ENCODE data around the gene CDK19. TPM values are rescaled to one million over a fixed set of nuclear protein-coding genes. Genes with fewer than 3 reads are reported as not detected.

Gene CDK19
- total RNA-seq, 1 experiment from 2014 or later = 11.7 TPM

DNA sequence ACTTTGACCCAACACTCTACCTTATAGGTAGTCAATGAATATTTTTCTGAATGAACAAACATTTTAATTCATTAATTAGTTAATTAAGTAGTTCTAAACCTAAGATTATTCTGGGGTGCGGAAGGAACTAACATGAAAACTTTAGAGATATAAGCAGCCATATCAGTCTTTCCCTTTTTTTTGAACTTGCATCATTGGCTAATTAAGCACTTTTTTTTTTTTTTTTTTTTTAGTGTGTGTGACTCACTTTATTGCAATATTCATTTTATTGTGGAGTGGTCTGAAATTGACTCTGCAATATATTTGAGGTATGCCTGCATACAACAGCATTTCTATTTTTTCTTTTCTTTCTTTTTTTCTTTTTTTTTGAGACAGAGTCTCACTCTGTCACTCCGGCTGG lies 37.5 kb upstream of the CDK19 start:
- no peak overlapping the region for H3K4me3 Mint-ChIP-seq
- no peaks in the 10 kb centered on the region for H3K4me1 Mint-ChIP-seq
- POLR2A ChIA-PET = interaction anchor here (0.7 kb wide), 1 partner anchor 58 kb away, joined by 7 read pairs; no protein-coding TSS in a partner anchor
- ATAC-seq (no peak), DNase-seq (ENCODE audit: low spot score) (no peak)
- no peaks in the 10 kb centered on the region for H3K9me3 Mint-ChIP-seq
- no peak overlapping the region for H3K27ac Mint-ChIP-seq
- H3K27me3 Mint-ChIP-seq (ENCODE audit: low read depth) = no peaks in the 10 kb centered on the region; the same call in 1 of the 2 replicates
- TF ChIP-seq ZNF263 (CRISPR knock-in tag; IDR thresholded peaks at IDR 0.05; ENCODE audit: low read depth) (no peak), SMAD3 (CRISPR knock-in tag; IDR thresholded peaks at IDR 0.05; ENCODE audit: borderline replicate concordance) (no peak), FOXP1 (CRISPR knock-in tag; IDR thresholded peaks at IDR 0.05; ENCODE audit: borderline replicate concordance) (no peak), ESRRA (CRISPR knock-in tag; IDR thresholded peaks at IDR 0.05; ENCODE audit: borderline replicate concordance) (no peak), GABPB1 (CRISPR knock-in tag; IDR thresholded peaks at IDR 0.05) (no peak), SMAD4 (CRISPR knock-in tag; IDR thresholded peaks at IDR 0.05) (no peak), ETV6 (CRISPR knock-in tag; IDR thresholded peaks at IDR 0.05) (no peak)
- TF ChIP-seq, protein P1, sequence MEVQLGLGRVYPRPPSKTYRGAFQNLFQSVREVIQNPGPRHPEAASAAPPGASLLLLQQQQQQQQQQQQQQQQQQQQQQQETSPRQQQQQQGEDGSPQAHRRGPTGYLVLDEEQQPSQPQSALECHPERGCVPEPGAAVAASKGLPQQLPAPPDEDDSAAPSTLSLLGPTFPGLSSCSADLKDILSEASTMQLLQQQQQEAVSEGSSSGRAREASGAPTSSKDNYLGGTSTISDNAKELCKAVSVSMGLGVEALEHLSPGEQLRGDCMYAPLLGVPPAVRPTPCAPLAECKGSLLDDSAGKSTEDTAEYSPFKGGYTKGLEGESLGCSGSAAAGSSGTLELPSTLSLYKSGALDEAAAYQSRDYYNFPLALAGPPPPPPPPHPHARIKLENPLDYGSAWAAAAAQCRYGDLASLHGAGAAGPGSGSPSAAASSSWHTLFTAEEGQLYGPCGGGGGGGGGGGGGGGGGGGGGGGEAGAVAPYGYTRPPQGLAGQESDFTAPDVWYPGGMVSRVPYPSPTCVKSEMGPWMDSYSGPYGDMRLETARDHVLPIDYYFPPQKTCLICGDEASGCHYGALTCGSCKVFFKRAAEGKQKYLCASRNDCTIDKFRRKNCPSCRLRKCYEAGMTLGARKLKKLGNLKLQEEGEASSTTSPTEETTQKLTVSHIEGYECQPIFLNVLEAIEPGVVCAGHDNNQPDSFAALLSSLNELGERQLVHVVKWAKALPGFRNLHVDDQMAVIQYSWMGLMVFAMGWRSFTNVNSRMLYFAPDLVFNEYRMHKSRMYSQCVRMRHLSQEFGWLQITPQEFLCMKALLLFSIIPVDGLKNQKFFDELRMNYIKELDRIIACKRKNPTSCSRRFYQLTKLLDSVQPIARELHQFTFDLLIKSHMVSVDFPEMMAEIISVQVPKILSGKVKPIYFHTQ (CRISPR knock-in tag; IDR thresholded peaks at IDR 0.05) = no peak
- TF ChIP-seq, protein P2, sequence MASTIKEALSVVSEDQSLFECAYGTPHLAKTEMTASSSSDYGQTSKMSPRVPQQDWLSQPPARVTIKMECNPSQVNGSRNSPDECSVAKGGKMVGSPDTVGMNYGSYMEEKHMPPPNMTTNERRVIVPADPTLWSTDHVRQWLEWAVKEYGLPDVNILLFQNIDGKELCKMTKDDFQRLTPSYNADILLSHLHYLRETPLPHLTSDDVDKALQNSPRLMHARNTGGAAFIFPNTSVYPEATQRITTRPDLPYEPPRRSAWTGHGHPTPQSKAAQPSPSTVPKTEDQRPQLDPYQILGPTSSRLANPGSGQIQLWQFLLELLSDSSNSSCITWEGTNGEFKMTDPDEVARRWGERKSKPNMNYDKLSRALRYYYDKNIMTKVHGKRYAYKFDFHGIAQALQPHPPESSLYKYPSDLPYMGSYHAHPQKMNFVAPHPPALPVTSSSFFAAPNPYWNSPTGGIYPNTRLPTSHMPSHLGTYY (CRISPR knock-in tag; IDR thresholded peaks at IDR 0.05) = no peak
- TF ChIP-seq, protein P3, sequence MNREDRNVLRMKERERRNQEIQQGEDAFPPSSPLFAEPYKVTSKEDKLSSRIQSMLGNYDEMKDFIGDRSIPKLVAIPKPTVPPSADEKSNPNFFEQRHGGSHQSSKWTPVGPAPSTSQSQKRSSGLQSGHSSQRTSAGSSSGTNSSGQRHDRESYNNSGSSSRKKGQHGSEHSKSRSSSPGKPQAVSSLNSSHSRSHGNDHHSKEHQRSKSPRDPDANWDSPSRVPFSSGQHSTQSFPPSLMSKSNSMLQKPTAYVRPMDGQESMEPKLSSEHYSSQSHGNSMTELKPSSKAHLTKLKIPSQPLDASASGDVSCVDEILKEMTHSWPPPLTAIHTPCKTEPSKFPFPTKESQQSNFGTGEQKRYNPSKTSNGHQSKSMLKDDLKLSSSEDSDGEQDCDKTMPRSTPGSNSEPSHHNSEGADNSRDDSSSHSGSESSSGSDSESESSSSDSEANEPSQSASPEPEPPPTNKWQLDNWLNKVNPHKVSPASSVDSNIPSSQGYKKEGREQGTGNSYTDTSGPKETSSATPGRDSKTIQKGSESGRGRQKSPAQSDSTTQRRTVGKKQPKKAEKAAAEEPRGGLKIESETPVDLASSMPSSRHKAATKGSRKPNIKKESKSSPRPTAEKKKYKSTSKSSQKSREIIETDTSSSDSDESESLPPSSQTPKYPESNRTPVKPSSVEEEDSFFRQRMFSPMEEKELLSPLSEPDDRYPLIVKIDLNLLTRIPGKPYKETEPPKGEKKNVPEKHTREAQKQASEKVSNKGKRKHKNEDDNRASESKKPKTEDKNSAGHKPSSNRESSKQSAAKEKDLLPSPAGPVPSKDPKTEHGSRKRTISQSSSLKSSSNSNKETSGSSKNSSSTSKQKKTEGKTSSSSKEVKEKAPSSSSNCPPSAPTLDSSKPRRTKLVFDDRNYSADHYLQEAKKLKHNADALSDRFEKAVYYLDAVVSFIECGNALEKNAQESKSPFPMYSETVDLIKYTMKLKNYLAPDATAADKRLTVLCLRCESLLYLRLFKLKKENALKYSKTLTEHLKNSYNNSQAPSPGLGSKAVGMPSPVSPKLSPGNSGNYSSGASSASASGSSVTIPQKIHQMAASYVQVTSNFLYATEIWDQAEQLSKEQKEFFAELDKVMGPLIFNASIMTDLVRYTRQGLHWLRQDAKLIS (CRISPR knock-in tag; IDR thresholded peaks at IDR 0.05; ENCODE audit: borderline replicate concordance) = no peak
- TF ChIP-seq, protein P4, sequence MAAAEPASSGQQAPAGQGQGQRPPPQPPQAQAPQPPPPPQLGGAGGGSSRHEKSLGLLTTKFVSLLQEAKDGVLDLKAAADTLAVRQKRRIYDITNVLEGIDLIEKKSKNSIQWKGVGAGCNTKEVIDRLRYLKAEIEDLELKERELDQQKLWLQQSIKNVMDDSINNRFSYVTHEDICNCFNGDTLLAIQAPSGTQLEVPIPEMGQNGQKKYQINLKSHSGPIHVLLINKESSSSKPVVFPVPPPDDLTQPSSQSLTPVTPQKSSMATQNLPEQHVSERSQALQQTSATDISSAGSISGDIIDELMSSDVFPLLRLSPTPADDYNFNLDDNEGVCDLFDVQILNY (CRISPR knock-in tag; IDR thresholded peaks at IDR 0.05) = no peak
- TF ChIP-seq, protein P5, sequence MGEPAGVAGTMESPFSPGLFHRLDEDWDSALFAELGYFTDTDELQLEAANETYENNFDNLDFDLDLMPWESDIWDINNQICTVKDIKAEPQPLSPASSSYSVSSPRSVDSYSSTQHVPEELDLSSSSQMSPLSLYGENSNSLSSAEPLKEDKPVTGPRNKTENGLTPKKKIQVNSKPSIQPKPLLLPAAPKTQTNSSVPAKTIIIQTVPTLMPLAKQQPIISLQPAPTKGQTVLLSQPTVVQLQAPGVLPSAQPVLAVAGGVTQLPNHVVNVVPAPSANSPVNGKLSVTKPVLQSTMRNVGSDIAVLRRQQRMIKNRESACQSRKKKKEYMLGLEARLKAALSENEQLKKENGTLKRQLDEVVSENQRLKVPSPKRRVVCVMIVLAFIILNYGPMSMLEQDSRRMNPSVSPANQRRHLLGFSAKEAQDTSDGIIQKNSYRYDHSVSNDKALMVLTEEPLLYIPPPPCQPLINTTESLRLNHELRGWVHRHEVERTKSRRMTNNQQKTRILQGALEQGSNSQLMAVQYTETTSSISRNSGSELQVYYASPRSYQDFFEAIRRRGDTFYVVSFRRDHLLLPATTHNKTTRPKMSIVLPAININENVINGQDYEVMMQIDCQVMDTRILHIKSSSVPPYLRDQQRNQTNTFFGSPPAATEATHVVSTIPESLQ (CRISPR knock-in tag; IDR thresholded peaks at IDR 0.05) = no peak
- TF ChIP-seq, protein P6, sequence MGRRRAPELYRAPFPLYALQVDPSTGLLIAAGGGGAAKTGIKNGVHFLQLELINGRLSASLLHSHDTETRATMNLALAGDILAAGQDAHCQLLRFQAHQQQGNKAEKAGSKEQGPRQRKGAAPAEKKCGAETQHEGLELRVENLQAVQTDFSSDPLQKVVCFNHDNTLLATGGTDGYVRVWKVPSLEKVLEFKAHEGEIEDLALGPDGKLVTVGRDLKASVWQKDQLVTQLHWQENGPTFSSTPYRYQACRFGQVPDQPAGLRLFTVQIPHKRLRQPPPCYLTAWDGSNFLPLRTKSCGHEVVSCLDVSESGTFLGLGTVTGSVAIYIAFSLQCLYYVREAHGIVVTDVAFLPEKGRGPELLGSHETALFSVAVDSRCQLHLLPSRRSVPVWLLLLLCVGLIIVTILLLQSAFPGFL (CRISPR knock-in tag; IDR thresholded peaks at IDR 0.05; ENCODE audit: borderline replicate concordance) = no peak
- TF ChIP-seq, protein P7, sequence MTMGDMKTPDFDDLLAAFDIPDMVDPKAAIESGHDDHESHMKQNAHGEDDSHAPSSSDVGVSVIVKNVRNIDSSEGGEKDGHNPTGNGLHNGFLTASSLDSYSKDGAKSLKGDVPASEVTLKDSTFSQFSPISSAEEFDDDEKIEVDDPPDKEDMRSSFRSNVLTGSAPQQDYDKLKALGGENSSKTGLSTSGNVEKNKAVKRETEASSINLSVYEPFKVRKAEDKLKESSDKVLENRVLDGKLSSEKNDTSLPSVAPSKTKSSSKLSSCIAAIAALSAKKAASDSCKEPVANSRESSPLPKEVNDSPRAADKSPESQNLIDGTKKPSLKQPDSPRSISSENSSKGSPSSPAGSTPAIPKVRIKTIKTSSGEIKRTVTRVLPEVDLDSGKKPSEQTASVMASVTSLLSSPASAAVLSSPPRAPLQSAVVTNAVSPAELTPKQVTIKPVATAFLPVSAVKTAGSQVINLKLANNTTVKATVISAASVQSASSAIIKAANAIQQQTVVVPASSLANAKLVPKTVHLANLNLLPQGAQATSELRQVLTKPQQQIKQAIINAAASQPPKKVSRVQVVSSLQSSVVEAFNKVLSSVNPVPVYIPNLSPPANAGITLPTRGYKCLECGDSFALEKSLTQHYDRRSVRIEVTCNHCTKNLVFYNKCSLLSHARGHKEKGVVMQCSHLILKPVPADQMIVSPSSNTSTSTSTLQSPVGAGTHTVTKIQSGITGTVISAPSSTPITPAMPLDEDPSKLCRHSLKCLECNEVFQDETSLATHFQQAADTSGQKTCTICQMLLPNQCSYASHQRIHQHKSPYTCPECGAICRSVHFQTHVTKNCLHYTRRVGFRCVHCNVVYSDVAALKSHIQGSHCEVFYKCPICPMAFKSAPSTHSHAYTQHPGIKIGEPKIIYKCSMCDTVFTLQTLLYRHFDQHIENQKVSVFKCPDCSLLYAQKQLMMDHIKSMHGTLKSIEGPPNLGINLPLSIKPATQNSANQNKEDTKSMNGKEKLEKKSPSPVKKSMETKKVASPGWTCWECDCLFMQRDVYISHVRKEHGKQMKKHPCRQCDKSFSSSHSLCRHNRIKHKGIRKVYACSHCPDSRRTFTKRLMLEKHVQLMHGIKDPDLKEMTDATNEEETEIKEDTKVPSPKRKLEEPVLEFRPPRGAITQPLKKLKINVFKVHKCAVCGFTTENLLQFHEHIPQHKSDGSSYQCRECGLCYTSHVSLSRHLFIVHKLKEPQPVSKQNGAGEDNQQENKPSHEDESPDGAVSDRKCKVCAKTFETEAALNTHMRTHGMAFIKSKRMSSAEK (CRISPR knock-in tag; IDR thresholded peaks at IDR 0.05; ENCODE audit: borderline replicate concordance) = no peak
- no peaks in the 10 kb centered on the region for H3K36me3 Mint-ChIP-seq
- CTCF ChIA-PET = no interaction called here

Measured in WTC11 (cell line).